ENCODE measurements around the gene HIP1R.

Gene HIP1R

GRCh38 chr12:122858171-122858570 lies 22.9 kb downstream of the HIP1R start:
- no peak for TF ChIP-seq CTCF (IDR thresholded peaks at IDR 0.05)

- TF ChIP-seq CTCF (IDR thresholded peaks at IDR 0.05) = no peak
These were observed 23.5 kb downstream of the HIP1R start for GRCh38 chr12:122858591-122859302.

GRCh38 chr12:122859303-122860039 lies 24.2 kb downstream of the HIP1R start:
- TF ChIP-seq CTCF (IDR thresholded peaks at IDR 0.05) = no peak

GRCh38 chr12:122860040-122860853 lies 25.0 kb downstream of the HIP1R start:
- peak; percentile 90 for TF ChIP-seq CTCF (IDR thresholded peaks at IDR 0.05)

- TF ChIP-seq CTCF (IDR thresholded peaks at IDR 0.05) = no peak
These were observed 25.8 kb downstream of the HIP1R start for GRCh38 chr12:122860854-122861586.

- TF ChIP-seq CTCF (IDR thresholded peaks at IDR 0.05) = no peak
These were observed 26.3 kb downstream of the HIP1R start for GRCh38 chr12:122861587-122861970.

GRCh38 chr12:122862110-122862634 lies 26.9 kb downstream of the HIP1R start:
- TF ChIP-seq CTCF (IDR thresholded peaks at IDR 0.05) = no peak
